ENCODE measurements around the gene TSC22D1.
"Not testable (repeated sequence)": the region's sequence is repeated elsewhere in the genome, so short reads cannot be mapped to it uniquely, and the experiment has no call there.

The TSC22D1 gene

GRCh38 chr13:44504116-44504515, 72.0 kb downstream of the TSC22D1 start:
- no peak for DNase-seq
- ATAC-seq = no peak

GRCh38 chr13:44498969-44499368, 77.2 kb downstream of the TSC22D1 start:
- DNase-seq (no peak), ATAC-seq (no peak)

- DNase-seq = no peak
- no peak for ATAC-seq
Observed at GRCh38 chr13:44498502-44498901, 77.6 kb downstream of the TSC22D1 start.

- no peak for DNase-seq
- ATAC-seq = no peak
Observed at GRCh38 chr13:44497801-44498200, 78.3 kb downstream of the TSC22D1 start.

GRCh38 chr13:44493213-44493812, 82.8 kb downstream of the TSC22D1 start:
- DNase-seq = no peak
- no peak for ATAC-seq

- no peak for DNase-seq
- ATAC-seq = no peak
Observed at GRCh38 chr13:44489751-44490150, 86.4 kb downstream of the TSC22D1 start.

- DNase-seq (no peak), ATAC-seq (no peak)
Observed at GRCh38 chr13:44487989-44488388, 88.1 kb downstream of the TSC22D1 start.

GRCh38 chr13:44484562-44485138, 91.5 kb downstream of the TSC22D1 start:
- ATAC-seq = no peak
- DNase-seq = no peak

GRCh38 chr13:44474122-44474910, 101.8 kb downstream of the TSC22D1 start:
- DNase-seq = no peak
- ATAC-seq = no peak

- DNase-seq (no peak), ATAC-seq (no peak)
Observed at GRCh38 chr13:44471686-44472085, 104.4 kb downstream of the TSC22D1 start.

- DNase-seq = no peak
- no peak for ATAC-seq
Observed at GRCh38 chr13:44470638-44471562, 105.2 kb downstream of the TSC22D1 start.

GRCh38 chr13:44468874-44469273, 107.3 kb downstream of the TSC22D1 start:
- no peak for DNase-seq
- no peak for ATAC-seq

GRCh38 chr13:44465318-44465717, 110.8 kb downstream of the TSC22D1 start:
- no peak for ATAC-seq
- DNase-seq = no peak

GRCh38 chr13:44464471-44464870, 111.7 kb downstream of the TSC22D1 start:
- no peak for DNase-seq
- ATAC-seq = no peak

GRCh38 chr13:44463759-44464158, 112.4 kb downstream of the TSC22D1 start:
- DNase-seq = no peak
- ATAC-seq = no peak

GRCh38 chr13:44459674-44460073, 116.5 kb downstream of the TSC22D1 start:
- ATAC-seq = no peak

GRCh38 chr13:44458313-44458975, 117.7 kb downstream of the TSC22D1 start:
- ATAC-seq = no peak
- DNase-seq = no peak

More at GRCh38 chr13:44459674-44460073, 116.5 kb downstream of the TSC22D1 start:
- no peak for DNase-seq

- not testable (repeated sequence) for ATAC-seq
Observed at GRCh38 chr13:44456212-44456611, 119.9 kb downstream of the TSC22D1 start.

GRCh38 chr13:44455769-44456168, 120.4 kb downstream of the TSC22D1 start:
- no peak for DNase-seq
- ATAC-seq = no peak

More at GRCh38 chr13:44456212-44456611, 119.9 kb downstream of the TSC22D1 start:
- DNase-seq = not testable (repeated sequence)

GRCh38 chr13:44453881-44454280, 122.2 kb downstream of the TSC22D1 start:
- DNase-seq (no peak), ATAC-seq (no peak)

- ATAC-seq (no peak), DNase-seq (no peak)
Observed at GRCh38 chr13:44453069-44453468, 123.1 kb downstream of the TSC22D1 start.

- no peak for ATAC-seq
- no peak for DNase-seq
Observed at GRCh38 chr13:44452418-44452817, 123.7 kb downstream of the TSC22D1 start.

All from stimulated activated naive CD8-positive, alpha-beta T cell treated with anti-CD3 and anti-CD28 coated beads, Interleukin-15, Interleukin-2, amounts not matched to agents 100 U/mL and 50 U/mL, for 24 hours (primary cell).